ENCODE measurements around the gene SYCP2.

Gene SYCP2

DNA sequence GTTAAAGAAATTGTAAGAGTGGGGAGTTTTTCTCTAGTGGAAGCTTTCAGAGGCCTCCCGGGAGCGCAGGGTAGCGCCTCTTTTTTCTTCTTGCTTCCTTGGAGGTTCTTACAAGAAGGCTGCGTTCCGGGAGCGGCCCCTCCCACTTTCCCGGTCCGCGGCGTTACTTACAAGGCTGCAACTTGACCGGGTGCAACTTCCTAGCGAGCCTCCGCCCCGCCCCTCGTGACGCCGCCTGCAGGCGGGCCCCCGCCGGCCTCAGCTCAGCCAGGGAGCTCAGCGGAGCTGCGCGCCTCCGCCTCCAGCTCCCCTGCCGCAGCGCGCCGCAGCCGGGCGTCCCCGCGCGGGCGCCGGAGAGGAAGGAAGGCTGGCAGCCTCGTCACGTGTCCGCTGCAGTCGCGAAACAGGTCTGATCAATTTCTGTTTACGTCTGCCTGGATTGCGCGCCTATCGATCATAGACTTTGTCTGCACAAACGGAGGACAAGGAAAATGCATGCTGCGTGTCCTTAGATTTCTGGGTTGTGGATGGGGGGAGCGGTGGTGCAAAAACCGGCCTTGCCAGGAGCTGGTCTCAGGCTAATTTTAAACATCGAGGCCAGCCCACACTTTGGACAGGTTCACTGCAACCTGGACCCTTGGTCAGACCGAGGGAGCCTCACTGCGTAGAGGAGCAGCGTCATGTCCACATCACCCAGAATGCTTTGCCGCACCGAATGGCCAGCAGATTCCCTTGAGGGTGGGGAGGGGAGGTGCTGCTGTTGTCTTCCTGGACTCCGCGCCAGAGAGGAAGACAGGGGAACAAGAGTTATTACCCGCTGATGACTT lies 6.9 kb upstream of the SYCP2 start, which contains the start of the genes FAM217B and PPP1R3D:
Gene FAM217B, plus strand, starts transcription at position 261 of the 827 bp plus-strand sequence. CDS start 3,555 bp downstream, outside the sequence.
Gene PPP1R3D, minus strand, starts transcription at position 177 of the 827 bp plus-strand sequence. CDS start 374 bp downstream, outside the sequence.
- peak; percentile 93 to 98 for DNase-seq

DNA sequence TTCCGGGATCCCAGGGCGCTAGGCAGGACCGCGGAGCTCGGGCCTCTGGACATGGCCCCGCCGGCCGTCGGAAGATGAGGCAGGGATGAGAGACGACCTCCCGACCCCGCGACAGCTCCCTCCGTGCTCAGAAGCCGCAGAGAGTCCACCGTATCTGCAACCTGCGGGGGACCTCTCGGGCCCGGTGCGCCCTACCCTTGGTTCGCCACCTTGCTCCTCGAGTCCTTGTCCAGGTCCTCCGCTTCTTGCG lies 6.4 kb upstream of the SYCP2 start:
- no peak for DNase-seq

DNA sequence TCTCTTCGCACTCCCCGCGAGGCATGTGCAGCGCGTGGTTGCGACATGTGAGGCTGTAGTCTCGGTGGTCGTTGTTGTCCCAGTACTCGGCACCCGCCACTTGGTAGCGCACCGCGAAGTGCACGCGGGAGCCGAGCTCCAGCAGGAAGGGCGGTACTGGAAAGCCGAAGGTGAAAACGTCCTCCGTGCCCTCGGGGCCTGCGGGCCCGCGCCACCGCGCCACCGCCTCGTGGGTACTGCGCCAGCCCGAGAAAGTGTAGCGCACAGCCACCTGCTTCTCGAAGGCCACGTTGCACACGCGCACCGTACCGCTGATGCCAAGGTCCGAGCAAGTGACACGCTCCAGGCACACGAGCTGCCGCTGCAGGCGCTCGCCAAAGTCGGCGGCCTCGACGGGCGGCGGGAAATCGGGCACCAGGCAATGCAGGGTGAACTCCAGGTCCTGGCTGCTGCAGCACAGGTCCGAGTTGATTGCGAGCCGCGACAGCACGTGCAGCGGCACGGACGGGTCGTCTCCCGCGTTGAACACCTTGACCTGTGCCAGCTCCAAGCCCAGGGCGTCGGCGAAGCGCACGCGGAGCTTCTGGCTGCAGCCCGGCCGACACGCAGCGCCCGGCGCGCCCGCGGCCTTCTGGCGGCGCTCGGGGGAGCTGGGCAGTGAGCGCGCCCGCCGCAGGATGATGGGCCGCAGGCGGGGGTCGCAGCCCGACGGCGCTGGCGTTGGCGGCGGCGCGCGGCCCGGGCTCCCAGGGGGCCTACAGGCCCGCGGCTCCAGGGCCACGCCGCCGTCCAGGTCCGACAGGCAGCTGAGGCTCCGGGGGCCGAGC lies 5.8 kb upstream of the SYCP2 start:
- DNase-seq, result no peak

- DNase-seq, result no peak
Measured at GRCh38 chr20:59938696-59939051, 5.2 kb upstream of the SYCP2 start.

DNA sequence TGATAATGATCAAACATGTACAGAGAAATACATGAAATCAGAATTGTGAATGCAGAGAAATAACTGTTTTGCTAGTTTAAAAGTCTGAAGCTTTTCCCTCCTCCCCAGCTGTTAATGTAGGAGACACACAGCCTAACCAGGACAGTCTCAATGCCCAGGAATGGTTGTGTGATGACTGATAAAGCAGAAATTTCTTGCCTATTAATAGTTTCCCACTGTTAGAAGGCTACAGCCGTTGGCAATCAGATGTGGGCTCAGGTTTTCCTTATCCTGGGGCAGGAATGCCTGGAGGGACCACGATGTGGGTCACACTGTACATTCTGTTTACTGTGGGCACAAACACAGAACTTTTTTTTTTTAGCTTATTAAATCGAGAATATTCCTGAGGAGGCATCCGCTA lies 4.8 kb upstream of the SYCP2 start:
- DNase-seq, result no peak

DNA sequence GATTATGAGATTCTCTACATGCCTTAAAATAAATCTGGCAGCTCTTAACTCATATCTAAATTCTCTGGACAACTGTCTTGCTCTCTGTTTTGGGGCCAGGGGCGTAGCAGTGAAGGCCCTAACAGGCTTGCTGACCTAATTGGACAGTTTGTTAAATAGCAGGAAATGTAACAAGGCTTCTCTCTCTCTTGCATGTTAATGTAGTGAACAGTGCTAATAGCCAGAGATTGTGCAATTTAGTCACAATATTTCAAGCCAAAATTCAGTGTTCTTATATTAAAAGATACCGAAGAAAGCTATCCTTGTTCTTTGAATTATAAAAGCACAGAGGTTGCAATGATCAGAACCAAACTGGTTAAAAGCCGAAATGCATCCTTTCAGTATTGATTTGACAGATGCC lies 3.7 kb upstream of the SYCP2 start:
- DNase-seq, result no peak

GRCh38 chr20:59936409-59936808 lies 3.0 kb upstream of the SYCP2 start:
- DNase-seq, result no peak

GRCh38 chr20:59935457-59936185 lies 2.2 kb upstream of the SYCP2 start:
- no peak for DNase-seq

DNA sequence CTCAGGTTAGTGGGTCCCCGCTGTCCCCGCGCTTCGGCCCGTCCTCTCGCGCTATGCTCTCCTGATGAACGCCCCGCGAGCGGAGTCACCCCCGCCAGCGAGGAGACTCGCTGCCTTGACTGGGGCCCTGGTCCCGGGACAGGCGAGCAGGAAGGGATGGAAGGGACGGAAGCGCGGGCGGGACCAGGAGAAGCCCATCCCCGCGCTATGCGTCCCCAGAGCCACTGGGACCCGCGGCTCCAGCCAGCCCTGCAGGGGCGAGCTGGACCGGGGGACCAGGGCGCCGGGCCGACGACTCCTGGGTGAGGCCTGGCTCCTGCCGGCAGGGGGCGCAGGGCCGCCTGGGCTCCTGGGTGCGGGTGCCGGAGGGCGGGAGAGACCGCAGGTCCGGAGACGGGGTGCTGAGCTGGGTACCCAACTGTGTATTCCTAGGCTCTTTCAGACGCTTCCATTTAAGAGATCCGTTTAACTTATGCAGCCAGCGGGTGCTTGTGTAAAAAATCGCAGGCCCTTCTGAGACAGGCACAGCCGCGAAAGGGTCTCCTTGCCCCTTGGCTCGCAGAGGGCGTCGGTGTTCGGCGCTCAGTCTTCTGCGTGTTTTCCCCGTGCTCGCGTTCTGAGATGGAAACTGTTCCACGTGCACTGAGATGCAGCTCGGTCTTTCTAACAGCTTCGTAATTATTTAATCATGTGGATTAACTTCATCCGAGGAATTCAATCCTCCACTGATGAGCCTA lies 580 bp upstream of the SYCP2 start:
- DNase-seq, result peak; percentile 45 to 74

GRCh38 chr20:59932616-59933295 lies 681 bp downstream of the SYCP2 start:
- DNase-seq, result no peak

GRCh38 chr20:59931511-59932312 lies 1.7 kb downstream of the SYCP2 start:
- no peak for DNase-seq

DNA sequence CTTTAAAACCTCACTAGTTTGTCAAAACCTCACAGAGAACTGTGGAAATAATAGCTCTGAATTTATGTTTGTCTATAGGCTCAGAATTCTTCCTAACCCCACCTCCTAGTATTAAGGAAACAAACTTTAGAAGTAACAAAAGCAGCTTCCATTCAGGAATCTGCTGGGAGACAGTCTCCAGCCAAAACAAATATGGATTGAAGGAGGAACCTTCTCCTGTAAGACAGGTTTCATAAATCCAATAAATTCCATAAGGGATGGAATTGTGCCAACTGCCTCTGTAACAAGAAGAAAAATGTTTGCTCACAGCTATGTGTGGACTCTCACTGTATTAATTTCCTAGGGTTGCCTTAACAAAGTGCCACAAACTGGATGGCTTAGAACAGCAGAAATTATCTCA lies 7.5 kb downstream of the SYCP2 start:
- DNase-seq, result no peak

DNA sequence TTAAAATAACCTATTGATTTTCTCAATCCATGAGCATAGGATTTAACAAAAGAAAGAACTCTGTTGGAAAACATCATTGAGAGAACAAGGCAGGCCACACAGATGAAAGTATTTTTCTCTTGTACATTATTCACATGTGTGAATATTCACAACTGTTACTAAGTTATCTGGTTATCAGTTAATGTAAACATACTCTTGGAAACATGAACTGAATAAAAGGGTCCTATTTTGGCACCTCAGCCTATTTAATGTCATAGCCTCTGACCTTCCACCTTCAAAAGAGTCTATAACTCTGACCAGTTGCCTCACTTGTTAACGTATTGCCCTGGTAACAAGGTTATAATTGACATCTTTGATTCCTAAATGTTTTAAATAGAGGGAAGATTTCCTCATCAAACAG lies 8.1 kb downstream of the SYCP2 start:
- DNase-seq, result no peak

DNA sequence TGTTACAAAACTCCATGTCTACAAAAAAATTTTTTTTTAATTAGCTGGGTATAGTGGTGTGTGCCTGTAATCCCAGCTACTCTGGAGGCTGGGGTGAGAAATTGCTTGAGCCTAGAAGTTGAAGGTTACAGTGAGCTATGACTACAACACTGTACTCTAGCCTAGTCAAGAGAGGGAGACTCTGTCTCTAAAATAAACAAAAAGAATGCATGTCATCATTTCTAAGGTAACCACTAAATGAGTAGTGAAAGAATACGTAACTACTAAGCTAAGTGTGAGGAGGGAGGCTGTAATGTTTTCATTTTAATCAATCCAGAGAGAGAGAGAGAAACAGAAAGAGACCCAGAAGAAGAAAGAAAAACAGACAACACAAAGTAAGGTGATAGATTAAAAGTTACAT lies 9.9 kb downstream of the SYCP2 start:
- no peak for DNase-seq

- DNase-seq, result no peak
Measured at GRCh38 chr20:59920944-59921343, 12.5 kb downstream of the SYCP2 start.

- DNase-seq, result no peak
Measured at GRCh38 chr20:59912609-59913008, 20.8 kb downstream of the SYCP2 start.

GRCh38 chr20:59911041-59911440 lies 22.4 kb downstream of the SYCP2 start:
- DNase-seq, result no peak

GRCh38 chr20:59908855-59909254 lies 24.6 kb downstream of the SYCP2 start:
- DNase-seq, result no peak

- DNase-seq, result no peak
Measured at GRCh38 chr20:59903621-59904020, 29.8 kb downstream of the SYCP2 start.

DNA sequence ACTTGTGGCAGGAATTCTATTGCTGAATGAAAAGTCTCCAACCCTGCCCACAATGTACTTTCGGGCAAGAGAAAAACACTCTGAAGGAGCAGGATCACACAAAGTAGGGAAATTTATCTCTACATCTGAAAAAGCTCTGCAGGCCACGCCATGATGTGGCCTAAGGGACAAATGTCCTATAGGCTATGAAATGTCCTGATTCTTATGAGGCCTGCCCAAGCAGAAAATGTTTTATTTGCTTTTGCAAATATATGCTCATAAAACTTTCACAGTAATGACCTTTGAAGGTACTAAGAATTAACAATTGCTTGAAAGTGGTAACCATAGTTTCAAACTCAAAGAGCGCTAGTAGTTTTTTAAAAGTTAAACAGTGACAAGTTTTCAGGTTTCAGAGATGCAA lies 31.0 kb downstream of the SYCP2 start:
- DNase-seq, result no peak

DNA sequence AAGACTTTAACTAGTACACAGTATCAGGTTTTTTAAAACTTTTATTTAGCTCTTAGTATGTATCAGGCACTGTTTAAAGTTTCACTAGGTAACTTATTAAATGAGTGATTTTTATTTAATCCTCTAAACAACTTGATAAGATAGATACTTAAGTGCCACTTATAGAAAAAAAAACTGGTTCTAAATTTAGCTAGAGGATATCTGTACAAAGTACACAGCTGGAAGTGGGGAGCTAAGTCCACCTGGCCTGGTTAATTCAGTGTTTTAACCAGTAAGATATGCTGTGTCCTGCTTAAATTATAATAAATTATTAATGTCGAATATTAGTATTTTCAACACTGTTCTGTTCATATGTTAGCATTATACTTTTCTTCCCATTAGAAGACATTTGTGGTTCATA lies 37.5 kb downstream of the SYCP2 start:
- DNase-seq, result no peak
